Measurements from ENCODE around the gene LCN12.

The LCN12 gene

DNA sequence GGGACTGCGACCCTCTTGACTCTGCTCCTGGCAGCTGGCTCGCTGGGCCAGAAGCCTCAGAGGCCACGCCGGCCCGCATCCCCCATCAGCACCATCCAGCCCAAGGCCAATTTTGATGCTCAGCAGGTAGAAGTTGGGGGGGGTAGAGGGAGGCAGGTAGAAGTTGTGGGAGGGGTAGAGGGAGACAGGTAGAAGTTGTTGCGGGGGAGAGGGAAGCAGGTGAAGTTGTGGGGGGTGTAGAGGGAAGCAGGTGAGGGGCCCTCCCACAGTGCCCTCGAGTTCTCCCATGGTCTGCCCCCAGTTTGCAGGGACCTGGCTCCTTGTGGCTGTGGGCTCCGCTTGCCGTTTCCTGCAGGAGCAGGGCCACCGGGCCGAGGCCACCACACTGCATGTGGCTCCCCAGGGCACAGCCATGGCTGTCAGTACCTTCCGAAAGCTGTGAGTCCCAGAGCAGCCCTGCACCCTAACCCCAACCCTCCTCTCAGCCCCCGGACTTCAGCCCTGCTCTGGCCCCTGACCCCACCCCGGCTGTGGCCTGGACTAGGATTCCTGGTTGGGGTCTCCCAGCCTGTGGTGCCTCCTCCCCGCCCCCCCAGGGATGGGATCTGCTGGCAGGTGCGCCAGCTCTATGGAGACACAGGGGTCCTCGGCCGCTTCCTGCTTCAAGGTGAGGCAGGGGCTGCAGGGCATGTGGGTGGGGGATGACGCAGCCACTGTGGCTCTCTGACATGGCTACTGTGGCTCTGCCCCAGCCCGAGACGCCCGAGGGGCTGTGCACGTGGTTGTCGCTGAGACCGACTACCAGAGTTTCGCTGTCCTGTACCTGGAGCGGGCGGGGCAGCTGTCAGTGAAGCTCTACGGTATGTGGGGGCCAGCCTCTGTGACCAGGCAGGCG is 6.5 kb upstream of the LCN12 start:
- no peak for DNase-seq (ENCODE audit: low spot score)

DNA sequence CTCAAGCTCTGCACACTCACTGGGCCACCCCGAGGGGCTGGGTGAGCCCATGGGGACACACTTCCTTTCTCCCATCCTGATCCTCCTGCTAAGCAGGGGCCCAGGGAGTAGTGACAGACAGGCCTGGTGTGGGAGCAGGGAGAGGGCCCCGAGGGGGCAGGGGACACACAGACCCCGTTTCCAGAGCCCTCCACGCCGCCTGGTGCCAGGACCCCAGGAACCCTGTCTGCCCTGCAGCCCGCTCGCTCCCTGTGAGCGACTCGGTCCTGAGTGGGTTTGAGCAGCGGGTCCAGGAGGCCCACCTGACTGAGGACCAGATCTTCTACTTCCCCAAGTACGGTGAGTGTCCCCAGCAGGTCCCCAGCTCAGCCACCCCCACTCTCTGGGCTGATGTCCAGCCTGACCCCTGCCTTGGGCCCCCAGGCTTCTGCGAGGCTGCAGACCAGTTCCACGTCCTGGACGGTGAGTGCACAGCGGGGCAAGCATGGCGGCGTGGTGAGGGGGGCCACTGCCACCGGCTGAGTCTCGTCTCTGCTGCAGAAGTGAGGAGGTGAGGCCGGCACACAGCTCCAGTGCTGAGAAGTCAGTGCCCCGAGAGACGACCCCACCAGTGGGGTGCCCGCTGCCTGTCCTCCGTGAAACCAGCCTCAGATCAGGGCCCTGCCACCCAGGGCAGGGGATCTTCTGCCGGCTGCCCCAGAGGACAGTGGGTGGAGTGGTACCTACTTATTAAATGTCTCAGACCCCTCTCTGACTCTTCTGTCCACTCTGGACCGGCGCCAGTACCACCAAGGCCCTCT is 5.6 kb upstream of the LCN12 start:
- no peak for DNase-seq (ENCODE audit: low spot score)

DNA sequence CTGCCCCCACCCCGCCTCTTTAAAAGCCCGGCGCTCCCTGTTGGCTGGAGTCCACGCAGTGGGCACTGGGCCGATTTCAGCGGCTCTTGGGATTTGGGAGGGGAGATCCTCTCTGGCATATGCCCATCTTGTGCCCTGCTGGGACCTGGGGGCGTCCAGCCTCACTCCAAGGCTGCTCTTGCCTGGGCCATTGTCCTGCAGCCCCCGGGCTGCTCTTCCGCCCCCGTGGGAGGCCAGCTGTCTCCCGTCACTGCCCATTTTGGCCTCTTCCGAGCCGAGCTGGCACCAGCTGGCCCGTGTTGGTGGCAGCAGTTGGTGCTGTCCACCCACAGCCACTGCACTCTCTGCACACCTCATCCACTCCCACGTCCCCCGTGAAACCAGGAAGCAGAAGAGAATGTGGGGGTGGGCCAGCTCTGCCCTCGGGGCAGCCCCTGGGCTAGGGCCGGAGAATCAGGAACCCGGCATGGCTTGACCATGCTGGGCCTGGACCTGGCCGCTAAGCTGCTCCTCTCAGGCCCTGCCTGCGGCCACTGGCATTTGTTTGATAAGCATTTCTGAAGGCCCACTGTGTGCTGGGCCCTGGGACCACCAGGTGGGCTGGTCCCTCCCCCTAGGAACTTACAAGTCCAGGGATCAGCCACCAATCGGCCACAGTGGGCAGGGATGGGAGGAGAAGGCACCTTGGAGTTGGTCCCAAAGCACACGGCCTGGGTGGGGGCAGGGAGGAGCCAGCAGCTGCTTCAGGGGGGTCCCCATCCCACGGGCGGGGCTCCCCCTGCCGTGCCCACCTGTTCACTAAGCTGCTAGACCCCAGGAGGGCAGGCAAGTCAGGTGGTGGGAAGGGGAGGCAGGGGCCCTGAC is 4.8 kb upstream of the LCN12 start:
- DNase-seq (ENCODE audit: low spot score), result no peak

DNA sequence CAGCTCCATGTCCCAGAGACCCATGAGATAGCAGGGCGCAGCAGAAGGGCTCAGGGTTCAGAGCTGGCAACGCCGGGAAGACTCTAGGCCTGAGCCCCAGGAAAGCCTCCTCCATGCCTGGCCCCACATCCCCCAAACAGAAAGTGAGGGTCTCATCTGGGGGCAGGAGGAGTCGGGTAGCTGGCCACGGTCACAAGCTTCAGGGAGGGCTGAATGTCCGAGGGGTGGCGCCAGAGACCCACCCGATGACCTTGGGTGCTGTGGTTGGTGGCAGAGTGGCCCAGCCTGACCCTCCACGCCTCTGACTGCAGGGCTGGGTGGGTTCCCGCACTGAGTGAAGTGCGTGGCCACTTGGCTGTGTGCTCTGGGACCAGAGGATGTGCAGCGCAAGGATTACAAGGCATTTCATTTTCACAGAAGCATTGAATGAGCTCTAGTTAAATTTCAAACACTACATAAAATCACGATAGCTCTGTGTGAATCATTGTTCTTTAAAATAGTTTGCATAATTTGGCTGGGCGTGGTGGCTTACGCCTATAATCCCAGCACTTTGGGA is 4.0 kb upstream of the LCN12 start:
- DNase-seq (ENCODE audit: low spot score), result no peak

DNA sequence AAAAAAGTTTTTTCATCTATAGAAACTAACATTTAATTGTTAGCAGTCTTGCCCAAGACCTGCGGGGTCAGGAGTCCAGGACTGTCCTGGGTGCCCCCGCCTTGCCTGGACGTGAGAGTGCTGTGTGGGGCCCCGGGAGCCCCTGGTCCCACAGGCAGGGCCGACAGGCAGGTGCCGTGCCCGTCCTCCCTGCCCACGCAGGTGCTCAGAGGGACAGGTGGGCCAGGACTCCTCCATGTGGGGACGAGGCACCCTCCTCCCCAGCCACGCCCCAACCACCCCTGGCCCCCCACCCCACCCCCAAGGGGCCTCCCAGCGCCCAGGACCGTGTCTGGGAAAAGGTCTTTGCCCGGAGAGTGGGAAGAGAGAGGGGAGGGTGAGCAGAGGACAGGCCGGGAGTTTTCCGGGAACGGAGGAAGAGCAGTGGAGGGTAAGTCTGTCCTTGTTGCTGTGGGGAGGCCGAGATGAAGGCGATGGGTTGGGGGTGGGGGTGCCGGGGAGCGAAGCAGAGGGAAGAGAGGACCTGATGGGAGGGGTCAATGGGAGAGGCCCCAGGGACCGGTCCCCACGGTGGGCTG is 2.7 kb upstream of the LCN12 start:
- DNase-seq (ENCODE audit: low spot score), result no peak

DNA sequence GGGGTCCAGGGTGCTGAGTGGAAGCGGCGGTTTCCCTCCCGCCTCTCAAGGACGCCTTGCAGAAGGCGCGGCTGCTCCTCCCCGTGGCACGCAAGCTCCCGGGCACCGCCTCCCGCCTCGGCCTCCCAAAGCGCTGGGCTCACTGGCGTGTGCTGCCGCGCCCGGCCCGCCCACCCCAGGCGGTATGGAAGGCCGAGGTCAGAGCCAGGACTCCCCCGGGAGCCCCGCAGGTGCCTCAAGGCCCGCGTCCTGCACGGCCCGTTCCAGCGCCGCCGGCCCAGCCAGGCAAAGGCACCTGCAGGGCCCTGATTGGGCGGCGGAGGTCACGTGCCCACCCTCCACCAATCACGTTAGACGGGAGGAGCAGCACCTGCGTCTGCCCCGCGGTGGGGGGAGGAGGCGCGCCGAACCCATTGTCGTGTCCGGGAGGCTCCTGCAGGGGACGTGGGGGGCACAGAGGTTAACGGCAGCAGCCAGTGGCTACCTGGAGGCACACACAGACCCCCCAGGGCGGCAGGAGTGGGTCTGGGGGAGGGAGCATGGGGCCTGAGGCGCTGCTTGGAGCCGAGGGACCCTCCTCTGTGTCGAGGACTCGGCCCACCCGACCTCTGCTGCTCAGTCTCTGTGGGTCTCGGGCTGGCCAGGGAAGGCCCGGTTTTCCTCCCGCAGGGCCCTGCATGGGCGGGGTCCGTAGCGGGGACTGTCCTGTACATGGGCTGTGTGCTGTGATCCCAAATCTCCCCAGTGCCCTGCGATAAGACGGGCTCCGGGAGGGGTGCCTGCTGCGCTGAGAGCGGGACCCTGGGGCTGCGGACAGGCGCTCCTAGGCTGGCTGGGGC is 2.0 kb upstream of the LCN12 start:
- peak; percentile 99 for DNase-seq (ENCODE audit: low spot score)

DNA sequence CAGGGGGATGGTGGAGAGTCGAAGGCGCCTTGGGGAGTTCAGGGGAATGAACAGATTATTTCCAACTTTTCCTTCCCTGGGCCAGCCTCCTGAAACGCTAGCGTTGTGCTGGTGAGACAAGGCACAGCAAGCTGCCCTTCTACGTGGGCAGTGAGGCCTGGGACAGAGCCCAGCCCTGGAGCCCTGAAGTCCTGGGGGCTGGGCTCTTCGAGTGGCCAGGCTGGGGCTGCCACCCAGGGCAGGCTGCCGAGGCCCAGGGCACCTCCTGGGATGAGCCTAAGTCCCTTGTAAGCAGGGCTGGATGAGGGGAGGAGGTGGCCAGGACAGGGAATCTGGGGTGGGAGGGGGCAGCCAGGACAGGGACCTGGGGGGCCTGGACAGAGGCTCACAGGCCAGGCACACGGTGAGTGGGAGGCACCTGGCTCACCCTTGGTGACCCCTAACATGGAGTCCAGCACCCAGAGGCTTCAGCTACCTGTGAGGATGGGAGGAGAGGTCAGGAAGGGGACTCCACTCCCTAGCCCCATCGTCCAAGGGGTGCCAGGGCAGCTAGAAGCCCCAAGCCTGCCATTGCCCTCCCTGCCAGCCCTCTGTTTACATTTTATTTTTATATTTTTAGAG is 1.3 kb upstream of the LCN12 start:
- no peak for DNase-seq (ENCODE audit: low spot score)

DNA sequence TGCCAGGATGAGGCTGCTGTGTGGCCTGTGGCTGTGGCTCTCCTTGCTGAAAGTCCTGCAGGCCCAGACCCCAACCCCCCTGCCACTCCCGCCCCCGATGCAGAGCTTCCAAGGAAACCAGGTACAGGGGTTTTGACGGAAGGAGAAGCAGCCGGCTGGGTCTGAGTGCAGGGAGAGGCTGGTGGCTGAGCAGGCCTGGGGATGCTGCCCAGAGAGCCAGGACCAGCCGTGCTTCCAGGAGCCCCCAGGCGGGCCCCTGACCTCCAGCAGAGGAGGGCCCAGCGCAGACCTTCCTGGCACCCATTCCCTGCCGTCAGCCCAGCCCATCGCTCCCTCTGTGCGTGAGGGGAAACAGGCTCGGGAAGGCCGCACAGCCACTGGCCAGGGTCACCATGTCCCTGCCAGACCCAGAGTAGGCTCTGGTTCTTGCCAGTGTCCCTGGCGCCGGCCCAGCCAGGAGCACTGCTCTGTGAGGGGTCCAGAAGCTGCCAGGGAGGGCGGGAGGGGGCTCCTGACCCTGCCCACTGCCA is 313 bp downstream of the LCN12 start:
- DNase-seq (ENCODE audit: low spot score), result no peak

DNA sequence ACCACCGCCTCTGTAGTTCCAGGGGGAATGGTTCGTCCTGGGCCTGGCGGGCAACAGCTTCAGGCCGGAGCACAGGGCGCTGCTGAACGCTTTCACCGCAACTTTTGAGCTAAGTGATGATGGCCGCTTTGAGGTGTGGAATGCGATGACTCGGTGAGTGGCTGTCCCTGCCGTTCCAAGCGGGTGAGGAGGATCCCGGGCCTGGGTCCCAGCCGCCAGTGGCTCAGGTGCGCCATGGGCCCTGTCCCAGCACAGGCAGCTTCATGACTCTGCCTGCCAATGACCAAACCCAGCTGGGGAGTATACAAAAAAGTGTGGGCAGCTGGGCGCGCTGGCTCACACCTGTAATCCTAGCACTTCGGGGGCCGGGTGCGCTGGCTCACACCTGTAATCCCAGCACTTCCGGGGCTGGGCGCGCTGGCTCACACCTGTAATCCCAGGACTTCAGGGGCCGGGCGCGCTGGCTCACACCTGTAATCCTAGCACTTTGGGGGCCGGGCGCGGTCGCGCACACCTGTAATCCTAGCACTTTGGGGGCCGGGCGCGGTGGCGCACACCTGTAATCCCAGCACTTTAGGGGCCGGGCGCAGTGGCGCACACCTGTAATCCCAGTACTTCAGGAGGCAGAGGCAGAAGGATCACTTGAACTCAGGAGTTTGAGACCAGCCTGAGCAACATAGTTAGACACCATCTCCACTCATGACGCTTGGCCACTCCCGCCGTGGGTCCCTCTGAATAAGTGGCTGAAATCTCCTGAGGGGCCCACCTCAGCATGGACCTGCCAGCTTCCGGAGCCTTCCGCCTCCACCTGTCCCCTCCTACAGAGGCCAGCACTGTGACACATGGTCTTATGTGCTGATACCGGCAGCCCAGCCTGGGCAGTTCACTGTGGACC is 1.1 kb downstream of the LCN12 start:
- no peak for DNase-seq (ENCODE audit: low spot score)

DNA sequence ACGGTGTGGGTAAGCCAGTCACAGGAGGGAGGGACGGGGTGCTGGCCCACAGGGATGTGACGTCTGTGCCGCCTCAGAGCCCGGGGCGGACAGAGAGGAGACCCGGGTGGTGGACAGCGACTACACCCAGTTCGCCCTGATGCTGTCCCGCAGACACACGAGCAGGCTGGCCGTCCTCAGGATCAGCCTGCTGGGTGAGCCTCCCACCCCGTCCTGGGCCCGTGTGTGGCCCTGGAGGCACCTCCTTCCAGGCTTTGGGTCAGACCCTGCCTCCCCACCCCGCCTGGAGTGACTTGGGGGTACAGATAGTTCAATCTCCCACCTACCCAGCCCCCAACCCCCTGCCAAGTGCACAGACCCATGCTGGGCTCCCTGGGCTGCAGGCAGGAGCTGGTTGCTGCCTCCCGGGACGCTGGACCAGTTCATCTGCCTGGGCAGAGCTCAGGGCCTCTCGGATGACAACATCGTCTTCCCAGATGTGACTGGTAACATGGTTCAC is 1.7 kb downstream of the LCN12 start:
- no peak for DNase-seq (ENCODE audit: low spot score)

DNA sequence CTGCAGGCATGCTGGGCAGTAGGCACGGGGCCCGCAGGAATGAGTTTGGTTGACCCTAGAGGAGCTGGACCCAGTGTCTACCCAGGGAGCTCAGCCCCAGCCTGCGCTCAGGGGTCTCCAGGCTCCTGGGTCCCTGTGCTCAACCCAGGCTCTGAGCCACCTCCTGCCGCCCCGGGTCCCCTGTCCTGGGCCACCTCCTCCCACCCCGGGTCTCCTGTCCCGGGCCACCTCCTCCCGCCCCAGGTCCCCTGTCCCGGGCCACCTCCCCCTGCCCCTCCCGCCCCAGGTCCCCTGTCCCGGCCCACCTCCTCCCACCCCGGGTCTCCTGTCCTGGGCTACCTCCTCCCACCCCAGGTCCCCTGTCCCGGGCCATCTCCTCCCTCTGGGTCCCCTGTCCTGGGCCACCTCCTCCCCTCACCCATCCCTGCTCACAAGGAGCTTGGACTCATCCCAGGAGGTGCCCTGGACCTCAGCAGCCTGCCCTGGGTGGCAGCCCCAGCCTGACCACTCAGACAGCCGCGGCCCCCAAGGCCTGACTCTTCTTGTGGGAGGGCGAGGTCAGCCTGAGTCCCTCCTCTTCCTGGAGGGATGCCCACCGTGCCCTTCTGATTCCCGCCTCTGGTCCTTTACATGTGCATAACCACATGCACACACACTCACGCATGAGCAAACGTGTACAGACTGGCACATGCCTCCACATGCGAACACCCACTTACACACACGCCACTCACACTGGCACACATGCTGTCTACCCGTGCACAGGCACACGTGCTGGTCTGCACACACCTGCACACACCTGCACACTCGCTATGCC is 2.4 kb downstream of the LCN12 start:
- DNase-seq (ENCODE audit: low spot score), result no peak

DNA sequence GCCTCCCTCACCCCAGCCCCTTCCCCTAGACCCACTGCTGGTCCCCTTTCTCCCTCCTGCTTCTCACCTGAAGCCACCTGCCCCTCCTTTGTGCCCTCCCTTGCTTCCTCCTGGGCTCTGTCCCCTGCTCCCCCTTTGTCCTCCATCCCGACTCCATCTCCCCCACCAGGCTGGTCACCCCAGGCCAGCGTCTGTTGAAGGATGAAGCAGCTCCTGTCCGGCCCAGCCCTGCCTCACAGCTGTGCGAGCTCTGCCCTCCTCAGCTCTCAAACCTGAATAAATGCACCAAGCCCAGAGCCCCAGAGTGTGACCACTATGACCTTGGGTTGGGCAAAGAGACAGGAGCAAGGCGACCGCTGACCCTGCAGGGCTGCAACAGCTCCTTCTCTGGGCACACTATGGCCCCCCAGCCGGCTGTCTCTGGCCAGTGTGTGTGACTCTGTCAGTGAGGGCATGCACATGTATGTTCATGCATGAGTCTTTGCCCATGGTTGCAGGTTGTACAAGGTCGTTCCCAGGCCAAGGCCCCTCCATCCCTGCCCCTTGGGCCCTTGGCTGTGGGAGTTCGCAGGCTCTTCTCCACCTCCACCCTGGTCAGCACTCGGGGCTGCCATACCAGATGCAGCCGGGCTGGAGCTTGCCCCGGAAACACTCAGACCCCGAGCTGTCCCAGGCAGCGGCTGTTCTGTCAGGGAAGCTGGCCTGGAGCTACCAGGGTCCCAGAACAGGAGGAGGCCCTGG is 3.3 kb downstream of the LCN12 start:
- no peak for DNase-seq (ENCODE audit: low spot score)

DNA sequence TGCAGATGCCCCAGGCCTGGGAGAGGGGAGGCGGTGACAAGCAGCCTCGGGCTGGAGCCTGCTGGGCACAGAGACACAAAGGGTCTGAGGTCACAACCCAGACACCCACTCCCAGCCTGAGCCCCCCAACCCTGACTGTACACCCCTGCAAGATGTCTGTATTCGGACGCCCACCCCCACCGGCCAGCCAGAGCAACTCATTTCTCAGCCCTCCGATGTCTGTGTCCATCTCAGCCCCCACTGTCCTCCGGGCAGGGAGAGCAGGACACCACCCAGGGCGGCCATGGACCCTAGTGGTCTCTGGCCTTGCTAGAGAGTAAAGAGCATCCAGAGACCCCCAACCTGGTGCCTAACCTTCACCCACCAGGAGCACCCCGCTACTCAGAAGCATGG is 3.9 kb downstream of the LCN12 start:
- DNase-seq (ENCODE audit: low spot score), result no peak

DNA sequence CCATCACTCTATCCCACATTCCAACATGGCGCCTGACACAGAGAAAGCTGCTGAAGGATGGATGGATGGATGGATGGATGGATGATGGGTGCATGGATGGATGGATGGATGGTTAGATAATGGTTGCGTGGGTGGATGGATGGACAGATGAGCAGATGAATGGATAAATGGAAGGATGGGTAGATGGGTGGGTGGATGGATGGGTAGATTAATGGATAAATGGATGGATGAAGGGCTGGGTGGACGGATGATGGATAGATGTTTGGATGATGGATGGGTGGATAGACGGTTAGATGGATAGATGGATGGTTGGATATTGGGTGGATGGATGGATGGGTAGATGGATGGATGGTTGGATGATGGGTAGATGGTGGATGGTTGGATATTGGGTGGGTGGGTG is 4.5 kb downstream of the LCN12 start:
- no peak for DNase-seq (ENCODE audit: low spot score)

DNA sequence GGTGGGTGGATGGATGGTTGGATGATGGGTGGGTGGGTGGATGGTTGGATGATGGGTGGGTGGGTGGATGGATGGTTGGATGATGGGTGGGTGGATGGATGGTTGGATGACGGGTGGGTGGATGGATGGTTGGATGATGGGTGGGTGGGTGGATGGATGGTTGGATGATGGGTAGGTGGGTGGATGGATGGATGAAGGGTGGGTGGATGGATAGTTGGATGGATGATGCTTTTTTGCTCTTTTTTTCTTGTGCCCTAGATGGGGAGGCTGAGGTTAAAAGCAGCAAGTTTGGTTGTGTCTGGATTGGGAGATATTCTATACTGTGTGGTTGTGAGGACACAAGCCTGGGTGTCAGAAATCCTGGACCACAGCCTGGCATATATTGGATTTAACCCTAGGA is 5.4 kb downstream of the LCN12 start:
- DNase-seq (ENCODE audit: low spot score), result no peak

DNA sequence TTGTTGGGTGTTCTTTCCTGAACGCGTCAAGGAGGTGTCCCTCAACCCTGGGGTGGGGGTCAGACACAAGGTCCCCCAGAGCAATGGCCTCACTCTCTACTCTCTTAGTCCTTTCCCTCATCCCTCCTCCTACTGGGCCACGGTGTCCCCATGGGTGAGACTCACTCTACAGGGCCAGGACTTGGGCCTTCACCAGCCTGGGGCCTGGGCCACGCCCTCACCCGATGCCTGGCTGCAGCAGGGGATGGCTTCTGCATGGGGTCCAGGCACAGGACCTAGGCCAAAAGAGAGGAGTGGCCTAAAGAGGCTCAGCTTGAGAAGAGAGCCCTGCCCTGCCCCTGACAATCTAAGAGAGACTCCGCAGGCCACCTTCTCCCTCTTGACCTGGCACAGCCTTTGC is 5.8 kb downstream of the LCN12 start:
- no peak for DNase-seq (ENCODE audit: low spot score)

DNA sequence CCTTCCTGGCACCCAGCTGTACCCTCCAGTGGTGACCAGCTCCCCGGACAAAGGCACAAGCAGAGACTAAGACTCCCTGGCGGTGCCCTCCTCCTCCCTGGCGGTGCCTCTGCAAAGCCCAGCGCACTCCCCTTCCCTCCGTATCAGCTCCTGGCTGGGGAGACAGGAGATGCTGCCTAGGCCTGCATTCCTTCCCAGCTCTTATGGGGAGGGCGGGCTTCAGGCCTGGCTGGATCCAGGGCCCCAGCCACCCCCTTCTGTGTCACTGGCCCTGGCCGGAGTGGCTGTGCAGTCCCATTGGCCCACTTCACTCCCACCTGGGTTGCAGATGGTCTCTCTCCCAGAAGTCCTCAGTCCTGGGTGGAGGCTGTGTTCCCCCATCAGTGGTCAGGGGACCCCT is 6.4 kb downstream of the LCN12 start:
- no peak for DNase-seq (ENCODE audit: low spot score)

All from D341Med (cell line).